ENCODE results near the gene PRKD2.

DNA sequence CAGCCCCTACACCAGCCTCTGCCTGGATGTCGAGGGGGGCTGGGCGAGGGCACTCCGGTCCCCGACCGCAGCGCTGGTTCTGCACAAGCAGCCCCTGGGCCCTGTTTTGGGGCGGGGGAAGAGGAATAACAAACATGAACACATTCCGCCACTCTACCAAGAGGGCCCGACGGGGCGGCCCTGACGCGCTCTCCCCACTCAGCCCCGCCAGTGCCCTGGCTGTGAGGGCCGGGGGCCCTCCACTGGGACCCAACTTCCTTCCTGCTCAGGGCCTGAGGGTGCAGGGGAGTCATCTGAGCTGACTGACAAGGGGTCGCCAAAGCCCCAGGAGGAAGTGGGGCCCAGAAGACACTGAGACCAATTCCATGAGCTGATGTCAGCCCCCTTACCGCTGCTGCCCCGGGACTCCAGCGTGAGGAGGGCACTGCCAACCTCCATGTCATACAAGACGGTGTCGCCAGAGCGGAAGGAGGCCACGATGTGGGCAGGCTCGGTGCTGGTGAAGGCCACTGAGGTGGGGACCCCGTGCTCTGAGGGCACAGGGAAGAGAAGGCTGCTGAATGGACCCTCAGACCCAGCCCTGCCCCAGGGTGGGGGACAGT is 5.6 kb upstream of the PRKD2 start:
- TF ChIP-seq EZH2phosphoT487 (IDR thresholded peaks at IDR 0.05; ENCODE audit: insufficient read depth, low read depth), result no peak
- TF ChIP-seq EZH2 (IDR thresholded peaks at IDR 0.05; ENCODE audit: insufficient read depth, poor library complexity, severe bottlenecking), result no peak

Measured in GM23248 (cell line).